Endothelial cell of hepatic sinusoid (primary cell): Measurements from ENCODE around the gene LCE2B.

ENCODE experiments used
- in situ Hi-C: cut with HindIII; loops from 2 replicates; pipeline ENCODE4 v1.10.0; 2017; ENCODE audit warnings: low sequenced_read_pairs

LCE2B gene

DNA sequence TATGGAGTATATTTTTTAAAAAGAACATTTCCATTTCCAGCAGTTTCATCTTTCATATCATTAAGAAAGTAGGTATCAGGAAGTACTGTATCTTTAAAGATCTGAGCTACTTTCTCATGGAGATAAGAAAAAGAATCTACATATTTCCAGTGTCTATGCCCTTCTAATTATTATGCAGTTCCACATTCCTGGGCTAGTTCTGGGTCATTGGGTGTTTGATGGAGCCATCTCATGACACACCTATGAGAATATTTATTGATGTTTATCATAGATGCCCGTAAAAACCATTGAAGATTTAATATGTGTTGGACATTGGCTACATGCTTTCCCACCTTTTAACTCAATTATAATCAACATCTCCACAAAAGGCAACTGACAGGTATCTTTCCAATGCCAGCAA is 43.1 kb downstream of the LCE2B start:
- in situ Hi-C loops: no loop called here

DNA sequence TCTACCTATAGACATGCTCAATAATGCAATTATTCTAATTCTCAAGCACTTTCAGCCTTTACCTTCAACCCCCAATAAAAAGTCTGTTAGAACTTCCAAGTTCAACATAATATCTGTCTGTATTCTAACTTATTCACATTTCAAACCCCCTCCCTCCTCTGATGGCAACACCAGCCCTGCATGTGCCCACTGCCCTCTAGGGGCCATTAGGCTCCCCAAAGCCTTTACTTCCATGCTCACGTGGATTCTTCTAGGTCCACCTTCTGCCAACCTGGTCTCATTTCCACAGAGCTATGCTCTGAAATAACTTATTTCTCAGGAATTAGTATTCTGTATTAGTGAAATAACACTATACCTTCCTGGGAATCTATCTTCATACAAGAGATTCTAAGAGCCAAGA is 49.7 kb downstream of the LCE2B start:
- in situ Hi-C loops: no loop called here
